SU-DHL-6 (cell line): ENCODE data around the gene MYOF.

ENCODE experiments used
- H2AFZ ChIP-seq: fragments of 200-600 bp; sonication (generic); 2 replicates; pipeline ENCODE4 v1.6.1; 2014; ENCODE audit warnings: low read depth, mild to moderate bottlenecking, moderate library complexity, mixed read lengths, antibody characterized with exemption, low read length; ENCODE audit not compliant: severe bottlenecking
- H3F3A ChIP-seq: fragments of 200-600 bp; shearing (Covaris generic); 2 replicates; pipeline ENCODE4 v1.6.0; 2016; ENCODE audit warnings: antibody characterized with exemption, mild to moderate bottlenecking; ENCODE audit not compliant: insufficient read depth
- H3K27ac ChIP-seq: fragments of 200-600 bp; sonication (generic); 2 replicates; pipeline ENCODE4 v1.5.1; 2016; ENCODE audit warnings: low read depth, mild to moderate bottlenecking, low read length, moderate library complexity, mixed read lengths
- H3K27me3 ChIP-seq: fragments of 200-600 bp; sonication (generic), shearing (Covaris generic); 2 replicates; pipeline ENCODE4 v1.6.0; 2014; ENCODE audit warnings: mild to moderate bottlenecking, low read length
- H3K36me3 ChIP-seq: fragments of 200-600 bp; sonication (generic); 2 replicates; pipeline ENCODE4 v1.6.1; 2014; ENCODE audit warnings: mild to moderate bottlenecking, low read length, mixed read lengths
- H3K4me2 ChIP-seq: fragments of 300-600, 200-600 bp; shearing (Covaris generic), sonication (generic); 2 replicates; pipeline ENCODE4 v1.6.0; 2014; ENCODE audit warnings: low read length, low read depth, mild to moderate bottlenecking; ENCODE audit not compliant: poor library complexity, severe bottlenecking
- H3K4me3 ChIP-seq: fragments of 200-600 bp; sonication (generic); 2 replicates; pipeline ENCODE4 v1.5.1; 2014; ENCODE audit warnings: antibody characterized with exemption, low read length, mild to moderate bottlenecking, mixed read lengths; ENCODE audit not compliant: insufficient read depth, poor library complexity, severe bottlenecking
- H3K79me2 ChIP-seq: fragments of 200-600 bp; sonication (generic); 2 replicates; pipeline ENCODE4 v1.6.1; 2014; ENCODE audit warnings: mild to moderate bottlenecking, low read length, moderate library complexity; ENCODE audit not compliant: insufficient read depth
- H3K9ac ChIP-seq: fragments of 200-600 bp; sonication (generic); 2 replicates; pipeline ENCODE4 v1.7.0; 2014; ENCODE audit warnings: mild to moderate bottlenecking, low read length
- H3K9me2 ChIP-seq: fragments of 200-600 bp; sonication (generic); replicated peaks from 2 replicates; pipeline ENCODE4 v1.6.1; 2014; ENCODE audit warnings: low read length; ENCODE audit not compliant: insufficient read depth
- H3K9me3 ChIP-seq: fragments of 200-600 bp; sonication (generic); 2 replicates; pipeline ENCODE4 v1.6.1; 2014; ENCODE audit warnings: low read length, mixed read lengths; ENCODE audit not compliant: insufficient read depth
- H4K20me1 ChIP-seq: fragments of 200-600 bp; sonication (generic); 2 replicates; pipeline ENCODE4 v1.6.1; 2014; ENCODE audit warnings: low read depth, mild to moderate bottlenecking, antibody characterized with exemption, low read length, moderate library complexity, mixed read lengths
- CTCF ChIP-seq: fragments of 200-600 bp; sonication (generic); IDR thresholded peaks from one replicate; pipeline ENCODE4 v1.5.1; 2017; ENCODE audit warnings: antibody characterized with exemption, mild to moderate bottlenecking, low read length, moderate library complexity; ENCODE audit not compliant: insufficient read depth, poor library complexity, severe bottlenecking
- EZH2phosphoT487 ChIP-seq: fragments of 200-600 bp; sonication (generic), shearing (Covaris generic); conservative IDR thresholded peaks from 2 replicates; pipeline ENCODE4 v1.6.1; 2018; ENCODE audit warnings: mild to moderate bottlenecking, antibody characterized with exemption, low read length, moderate library complexity, mixed read lengths

The MYOF gene

DNA sequence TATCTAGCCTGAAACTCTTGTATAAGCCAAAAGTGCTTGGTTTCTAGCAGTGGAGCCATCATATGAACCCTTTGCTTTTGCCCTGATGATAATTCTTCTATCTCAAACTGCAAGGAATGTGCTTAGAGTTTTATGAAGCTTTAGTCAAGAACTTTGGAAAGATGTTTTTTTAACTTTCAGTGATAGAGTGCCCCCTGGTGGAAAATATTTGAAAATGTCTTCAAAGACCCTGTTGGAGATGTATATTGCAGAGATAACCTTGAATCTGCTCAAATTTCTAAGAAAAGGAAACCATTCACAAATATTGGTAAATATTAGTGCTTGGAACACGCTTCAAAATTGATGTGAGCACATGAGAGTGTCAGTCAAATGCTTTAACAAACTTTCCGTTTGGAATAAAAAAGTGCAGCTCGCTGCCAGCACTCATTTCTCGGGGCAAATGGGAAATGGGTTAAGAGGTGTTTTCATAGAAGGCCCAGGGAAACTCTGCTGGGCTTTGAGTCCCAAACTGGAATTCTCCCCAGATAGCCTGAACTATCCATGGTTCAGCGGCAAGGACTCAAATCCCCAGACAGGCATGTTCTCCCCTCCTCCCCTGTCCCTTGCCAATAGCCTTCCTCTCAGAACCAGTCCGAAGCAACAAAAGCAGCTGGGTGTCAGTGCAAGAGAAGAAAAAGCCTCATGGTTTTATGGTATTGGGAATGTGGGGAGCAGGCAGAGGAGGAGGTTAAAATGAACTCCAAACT, 129.3 kb downstream of the MYOF start:
- Histone ChIP-seq H3K36me3 (no peaks in the 10 kb centered on the region), H3K4me2 (no peak overlapping the region), H3K79me2 (no peaks in the 10 kb centered on the region), H3K9me2 (no peaks in the 10 kb centered on the region), H2AFZ (no peak overlapping the region), H3K27me3 (no peaks in the 10 kb centered on the region), H3K9ac (no peak overlapping the region), H4K20me1 (no peaks in the 10 kb centered on the region), H3F3A (no peaks in the 10 kb centered on the region), H3K9me3 (no peaks in the 10 kb centered on the region), H3K27ac (no peak overlapping the region), H3K4me3 (no peak overlapping the region)
- peak; percentile 59 for TF ChIP-seq CTCF
- TF ChIP-seq EZH2phosphoT487, result no peak

DNA sequence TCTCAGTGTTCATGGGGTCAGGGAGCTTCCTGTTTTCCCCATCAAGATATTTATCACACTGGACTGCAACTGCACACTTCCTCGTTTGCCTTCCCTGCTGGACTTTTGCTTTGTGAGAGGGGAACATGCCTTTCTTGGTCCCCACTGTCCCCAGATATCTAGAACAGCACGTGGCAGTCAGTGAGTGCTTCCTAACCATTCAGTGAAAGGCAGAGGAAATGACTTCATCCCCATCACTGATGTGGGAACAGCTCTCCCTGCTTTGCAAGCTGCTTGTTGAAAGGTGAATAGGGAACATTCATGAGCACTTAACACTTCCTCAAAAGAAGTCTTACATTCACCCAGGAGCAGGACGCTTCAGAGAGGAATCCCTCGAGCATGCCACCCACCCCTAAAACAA, 135.4 kb downstream of the MYOF start:
- no peak overlapping the region for H3K9ac ChIP-seq
- no peak overlapping the region for H3K4me3 ChIP-seq
- no peaks in the 10 kb centered on the region for H3K36me3 ChIP-seq
- no peak overlapping the region for H2AFZ ChIP-seq
- TF ChIP-seq CTCF (no peak), EZH2phosphoT487 (no peak)
- no peak overlapping the region for H3K4me2 ChIP-seq
- H3K9me3 ChIP-seq, result no peaks in the 10 kb centered on the region
- H3K27ac ChIP-seq, result no peak overlapping the region
- H3K79me2 ChIP-seq, result no peaks in the 10 kb centered on the region
- no peaks in the 10 kb centered on the region for H3K9me2 ChIP-seq
- H4K20me1 ChIP-seq, result no peaks in the 10 kb centered on the region
- H3K27me3 ChIP-seq, result no peaks in the 10 kb centered on the region
- no peaks in the 10 kb centered on the region for H3F3A ChIP-seq

DNA sequence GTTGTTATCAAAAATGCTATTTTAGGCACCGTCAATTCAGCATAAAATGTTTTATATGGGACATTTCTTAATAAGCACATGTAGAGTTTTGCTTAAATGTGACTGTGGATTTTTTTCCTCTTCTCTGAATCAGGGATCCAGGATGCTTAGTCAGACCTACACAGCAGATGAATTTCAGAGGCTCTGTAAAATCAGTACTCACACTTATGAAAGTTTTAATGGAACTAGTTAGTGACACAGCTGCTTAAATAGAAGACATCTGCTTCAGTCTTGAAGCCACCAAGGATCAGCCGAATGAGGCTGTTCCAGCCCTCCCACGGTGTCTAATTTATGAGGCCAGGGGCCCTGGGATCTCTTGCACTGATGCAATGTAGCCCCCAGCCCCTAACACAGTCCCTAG, 136.0 kb downstream of the MYOF start:
- Histone ChIP-seq H3K79me2 (no peaks in the 10 kb centered on the region), H3F3A (no peaks in the 10 kb centered on the region), H2AFZ (no peak overlapping the region), H3K4me2 (no peak overlapping the region), H3K9me2 (no peaks in the 10 kb centered on the region), H3K4me3 (no peak overlapping the region), H3K36me3 (no peaks in the 10 kb centered on the region), H3K9me3 (no peaks in the 10 kb centered on the region), H3K27me3 (no peaks in the 10 kb centered on the region), H3K9ac (no peak overlapping the region), H4K20me1 (no peaks in the 10 kb centered on the region), H3K27ac (no peak overlapping the region)
- TF ChIP-seq CTCF (no peak), EZH2phosphoT487 (no peak)
